HG02763 (cell line): ENCODE results near the gene BCL2.
A peak's percentile ranks its signal among the peaks of the same experiment; 100 is the strongest.

Experiments
- ATAC-seq: cut with Tn5 transposase; IDR thresholded peaks from one replicate; pipeline ENCODE4 v1.9.1; 2021; ENCODE audit warnings: mild to moderate bottlenecking, moderate library complexity; ENCODE audit not compliant: unreplicated experiment

BCL2 gene

GRCh38 chr18:63162271-63163014 is 157.1 kb downstream of the BCL2 start:
- peak; percentile 22 for ATAC-seq

- ATAC-seq: peak; percentile 48
Observed at GRCh38 chr18:63161761-63162195, 157.8 kb downstream of the BCL2 start.

- ATAC-seq: peak; percentile 14
Observed at GRCh38 chr18:63161032-63161760, 158.4 kb downstream of the BCL2 start.

GRCh38 chr18:63160172-63160995 is 159.2 kb downstream of the BCL2 start:
- ATAC-seq: no peak

GRCh38 chr18:63159590-63159989 is 160.0 kb downstream of the BCL2 start:
- ATAC-seq: no peak

- no peak for ATAC-seq
Observed at GRCh38 chr18:63158676-63159291, 160.8 kb downstream of the BCL2 start.

GRCh38 chr18:63158012-63158631 is 161.4 kb downstream of the BCL2 start:
- no peak for ATAC-seq

- ATAC-seq: peak; percentile 11
Observed at GRCh38 chr18:63157293-63158011, 162.1 kb downstream of the BCL2 start.

- no peak for ATAC-seq
Observed at GRCh38 chr18:63155910-63156773, 163.4 kb downstream of the BCL2 start.

GRCh38 chr18:63155169-63155852 is 164.3 kb downstream of the BCL2 start:
- ATAC-seq: peak; percentile 37

GRCh38 chr18:63154350-63155152 is 165.0 kb downstream of the BCL2 start:
- ATAC-seq: no peak

- ATAC-seq: no peak
Observed at GRCh38 chr18:63152791-63153190, 166.8 kb downstream of the BCL2 start.

- ATAC-seq: no peak
Observed at GRCh38 chr18:63152096-63152495, 167.5 kb downstream of the BCL2 start.

GRCh38 chr18:63151539-63151938 is 168.0 kb downstream of the BCL2 start:
- ATAC-seq: no peak

GRCh38 chr18:63150942-63151421 is 168.6 kb downstream of the BCL2 start:
- no peak for ATAC-seq

GRCh38 chr18:63150326-63150725 is 169.2 kb downstream of the BCL2 start:
- ATAC-seq: no peak

- ATAC-seq: no peak
Observed at GRCh38 chr18:63149302-63149587, 170.3 kb downstream of the BCL2 start.
